Stimulated activated CD8-positive, alpha-beta memory T cell treated with anti-CD3 and anti-CD28 coated beads, Interleukin-7, amount 100 ng/mL, for 1 hour (primary cell): ENCODE results near the gene DEPDC7.
A peak's percentile ranks its signal among the peaks of the same experiment; 100 is the strongest.

Experiments used
- DNase-seq, 2 donors: peaks; one replicate each; pipeline ENCODE4 v3.0.0-alpha.2; 2020; ENCODE audit warnings: low read depth in 2 of 2

DEPDC7 gene

GRCh38 chr11:33060271-33060670 lies 44.6 kb downstream of the DEPDC7 start:
- DNase-seq = no peak

GRCh38 chr11:33062137-33062536 lies 46.5 kb downstream of the DEPDC7 start:
- DNase-seq = no peak

DNA sequence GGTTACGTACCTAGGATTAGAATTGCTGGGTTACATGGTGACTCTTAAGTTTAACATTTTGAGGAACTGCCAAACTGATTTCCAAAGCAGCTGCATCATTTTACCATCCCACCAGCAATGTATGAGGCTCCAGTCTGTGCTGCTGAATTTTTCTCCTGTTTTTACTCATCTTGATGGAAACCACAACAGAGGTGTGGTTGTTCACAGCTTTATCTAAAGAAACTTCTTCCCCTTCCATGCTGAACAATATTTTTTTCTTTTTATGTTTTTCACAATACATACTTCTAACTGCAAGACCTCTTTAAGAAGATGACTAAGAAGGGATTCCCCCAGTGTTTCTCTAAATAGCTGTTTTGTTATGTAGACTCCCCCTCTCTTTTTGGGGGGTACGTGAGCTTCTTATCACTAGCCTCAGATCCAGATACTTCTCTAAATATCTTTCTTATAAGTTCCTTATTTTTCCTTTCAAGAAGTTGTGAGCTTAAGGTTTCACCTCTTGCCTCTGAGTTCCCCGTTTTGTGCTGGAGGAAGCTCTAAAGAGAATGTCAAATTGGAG lies 47.7 kb downstream of the DEPDC7 start:
- DNase-seq = no peak

DNA sequence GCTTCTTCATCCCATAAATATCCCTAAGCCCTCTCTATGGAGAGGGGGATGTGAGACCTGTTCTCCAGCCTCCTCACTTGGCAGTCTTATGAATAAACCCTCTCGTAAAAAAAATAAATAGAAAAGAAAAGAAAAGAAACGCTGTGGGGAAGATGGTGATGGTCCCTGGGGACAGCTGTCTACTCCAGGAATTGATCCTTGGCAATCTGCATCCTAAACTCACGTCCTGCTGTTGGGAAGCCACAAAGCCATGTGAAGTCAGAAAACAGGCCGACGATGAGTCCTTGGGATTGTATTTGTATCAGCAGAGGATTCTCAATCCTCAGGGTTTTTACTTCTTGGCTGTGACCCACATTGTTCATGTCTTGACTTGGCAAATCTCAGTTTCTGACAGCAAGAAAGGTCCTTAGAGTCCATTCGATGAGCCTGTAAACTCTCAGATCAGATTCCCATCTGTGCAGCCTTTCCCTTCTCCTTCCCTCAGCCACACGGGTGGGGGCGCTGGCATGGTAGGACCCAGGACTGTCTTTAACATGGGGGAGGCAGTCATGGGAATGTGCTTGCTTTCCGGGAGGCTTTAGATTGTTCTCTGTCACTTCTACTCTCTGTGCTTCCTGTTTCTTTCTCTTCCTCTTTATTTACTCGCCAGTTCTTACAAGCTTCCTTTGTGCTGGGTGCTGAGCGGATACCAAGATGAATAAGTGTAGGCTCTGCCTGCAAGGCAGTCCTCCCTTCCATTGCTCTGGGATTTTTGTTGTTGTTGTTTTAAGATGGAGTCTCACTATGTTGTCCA lies 48.6 kb downstream of the DEPDC7 start:
- no peak for DNase-seq

DNA sequence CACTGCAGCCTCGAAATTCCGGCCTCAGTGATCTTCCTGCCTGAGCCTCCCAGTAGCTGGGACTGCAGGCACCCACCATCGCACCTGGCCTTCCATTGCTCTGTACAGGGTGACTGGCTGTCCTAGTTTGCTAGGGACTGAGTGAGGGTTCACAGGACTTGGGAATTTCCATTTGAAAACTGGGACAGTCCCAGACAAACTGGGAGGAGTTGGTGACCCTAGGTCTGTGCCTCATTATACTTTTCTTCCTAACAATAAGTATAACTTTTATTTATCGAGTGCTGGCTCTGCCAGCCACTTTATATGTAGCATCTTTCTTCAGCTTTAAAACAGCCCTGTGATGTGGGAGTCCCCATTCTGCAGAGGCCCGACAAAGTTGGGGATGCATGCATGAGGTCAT lies 49.2 kb downstream of the DEPDC7 start:
- DNase-seq = no peak

DNA sequence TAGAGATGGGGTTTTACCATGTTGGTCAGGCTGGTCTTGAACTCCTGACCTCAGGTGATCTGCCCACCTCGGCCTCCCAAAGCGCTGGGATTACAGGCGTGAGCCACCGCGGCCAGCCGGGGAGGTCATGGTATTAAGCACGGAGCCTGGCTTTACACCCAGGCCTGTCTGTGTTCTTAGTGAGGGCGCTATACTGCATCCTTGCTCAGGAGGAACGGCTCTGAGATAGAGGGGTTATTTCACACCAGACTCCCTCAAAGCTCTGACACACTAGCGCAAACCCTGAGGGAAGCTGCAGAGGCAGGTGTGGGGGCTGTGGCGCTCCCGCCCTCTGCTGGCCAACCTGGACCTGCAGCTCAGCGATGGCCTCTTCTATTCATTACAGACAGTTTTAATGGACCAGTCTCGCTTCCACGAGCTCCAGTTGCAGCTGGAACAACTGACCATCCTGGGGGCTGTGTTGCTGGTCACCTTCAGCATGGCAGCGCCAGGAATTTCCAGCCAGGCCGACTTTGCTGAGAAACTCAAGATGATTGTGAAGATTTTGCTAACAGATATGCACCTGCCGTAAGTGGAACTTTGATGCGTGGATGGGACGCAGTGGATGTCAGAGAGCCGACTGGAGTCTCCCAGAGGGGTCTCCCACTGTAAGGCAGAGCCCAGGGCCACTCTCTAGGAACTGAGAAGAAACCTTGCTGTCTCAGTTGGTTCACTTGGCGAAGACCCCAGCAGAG lies 49.9 kb downstream of the DEPDC7 start:
- peak; percentile 32 to 54 for DNase-seq

- DNase-seq = no peak
Measured at GRCh38 chr11:33067294-33067693, 51.6 kb downstream of the DEPDC7 start.

DNA sequence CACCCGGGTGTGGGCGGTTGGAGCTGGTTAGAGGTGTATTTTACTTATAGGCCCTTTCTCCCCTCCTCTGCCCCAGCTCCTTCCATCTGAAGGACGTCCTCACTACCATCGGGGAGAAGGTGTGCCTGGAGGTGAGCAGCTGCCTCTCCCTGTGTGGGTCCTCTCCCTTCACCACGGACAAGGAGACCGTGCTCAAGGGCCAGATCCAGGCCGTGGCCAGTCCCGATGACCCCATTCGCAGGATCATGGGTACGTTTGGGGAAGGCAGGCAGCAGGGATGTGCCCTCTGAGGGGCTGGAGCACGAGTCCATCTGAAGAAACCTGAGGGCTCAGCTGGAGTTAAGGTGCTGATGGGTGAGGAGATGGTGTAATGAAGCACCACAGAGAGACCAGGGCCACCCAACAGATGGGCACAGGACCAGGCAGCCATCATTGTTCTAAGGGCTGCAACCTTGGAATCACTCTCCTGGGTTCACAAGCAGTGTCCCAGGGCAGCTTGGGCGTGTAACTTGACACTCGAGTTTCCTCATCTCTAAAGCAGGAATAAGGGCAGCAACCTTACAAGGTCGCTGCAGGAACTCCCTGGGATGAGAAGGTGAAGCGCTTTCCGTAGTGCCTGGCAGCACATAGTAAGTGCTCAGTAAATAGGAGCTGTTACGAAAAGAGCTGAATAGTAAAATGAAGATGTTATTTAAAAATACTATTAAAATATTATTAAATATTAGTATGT lies 53.1 kb downstream of the DEPDC7 start:
- DNase-seq = no peak

GRCh38 chr11:33072465-33072864 lies 56.8 kb downstream of the DEPDC7 start:
- DNase-seq = no peak
